ENCODE data around the gene SLC39A8.

SLC39A8 gene

DNA sequence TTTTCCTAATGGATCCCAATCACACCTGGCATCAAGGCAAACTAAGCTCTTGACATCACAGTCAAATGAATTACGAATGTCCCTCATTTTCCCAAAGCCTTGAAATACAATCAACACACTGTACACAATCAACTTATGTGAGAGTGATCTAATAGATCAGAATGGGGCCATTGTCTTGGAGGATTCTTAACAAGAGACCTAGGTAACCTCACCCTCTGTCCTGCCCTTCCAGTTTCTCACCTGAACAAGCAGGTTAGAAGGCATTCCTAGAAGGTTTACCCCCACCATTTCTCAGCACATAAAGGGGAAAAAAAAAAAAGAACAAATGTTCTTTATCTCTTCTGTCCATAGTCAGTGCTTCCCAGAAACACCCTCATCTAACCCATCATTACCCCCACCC lies 6.3 kb downstream of the SLC39A8 start:
- TF ChIP-seq, protein P1, sequence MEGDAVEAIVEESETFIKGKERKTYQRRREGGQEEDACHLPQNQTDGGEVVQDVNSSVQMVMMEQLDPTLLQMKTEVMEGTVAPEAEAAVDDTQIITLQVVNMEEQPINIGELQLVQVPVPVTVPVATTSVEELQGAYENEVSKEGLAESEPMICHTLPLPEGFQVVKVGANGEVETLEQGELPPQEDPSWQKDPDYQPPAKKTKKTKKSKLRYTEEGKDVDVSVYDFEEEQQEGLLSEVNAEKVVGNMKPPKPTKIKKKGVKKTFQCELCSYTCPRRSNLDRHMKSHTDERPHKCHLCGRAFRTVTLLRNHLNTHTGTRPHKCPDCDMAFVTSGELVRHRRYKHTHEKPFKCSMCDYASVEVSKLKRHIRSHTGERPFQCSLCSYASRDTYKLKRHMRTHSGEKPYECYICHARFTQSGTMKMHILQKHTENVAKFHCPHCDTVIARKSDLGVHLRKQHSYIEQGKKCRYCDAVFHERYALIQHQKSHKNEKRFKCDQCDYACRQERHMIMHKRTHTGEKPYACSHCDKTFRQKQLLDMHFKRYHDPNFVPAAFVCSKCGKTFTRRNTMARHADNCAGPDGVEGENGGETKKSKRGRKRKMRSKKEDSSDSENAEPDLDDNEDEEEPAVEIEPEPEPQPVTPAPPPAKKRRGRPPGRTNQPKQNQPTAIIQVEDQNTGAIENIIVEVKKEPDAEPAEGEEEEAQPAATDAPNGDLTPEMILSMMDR (IDR thresholded peaks at IDR 0.05; ENCODE audit: borderline replicate concordance, insufficient read depth, low read depth, low read length): no peak
- no peak overlapping the region for H3K4me3 ChIP-seq (ENCODE audit: low read depth, low read length)

DNA sequence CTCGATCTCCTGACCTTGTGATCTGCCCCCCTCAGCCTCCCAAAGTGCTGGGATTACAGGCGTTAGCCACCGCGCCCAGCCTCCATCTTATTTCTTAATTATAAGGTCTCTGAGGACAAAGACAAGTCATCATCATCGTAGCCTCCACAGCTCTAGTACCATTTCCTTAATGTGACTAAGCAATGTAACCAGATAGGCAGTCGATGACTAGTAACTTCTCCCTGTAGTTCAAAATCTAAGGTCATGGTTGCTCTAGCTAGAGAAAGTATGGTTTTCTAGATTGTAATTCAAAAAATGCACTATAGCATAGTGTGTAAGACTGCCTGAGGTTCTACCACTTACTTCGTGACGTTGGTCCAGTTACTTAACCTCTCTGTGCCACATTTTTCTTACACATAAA lies 6.9 kb downstream of the SLC39A8 start:
- H3K4me3 ChIP-seq (ENCODE audit: low read depth, low read length): no peak overlapping the region
- TF ChIP-seq, protein P1 (IDR thresholded peaks at IDR 0.05; ENCODE audit: borderline replicate concordance, insufficient read depth, low read depth, low read length): no peak

DNA sequence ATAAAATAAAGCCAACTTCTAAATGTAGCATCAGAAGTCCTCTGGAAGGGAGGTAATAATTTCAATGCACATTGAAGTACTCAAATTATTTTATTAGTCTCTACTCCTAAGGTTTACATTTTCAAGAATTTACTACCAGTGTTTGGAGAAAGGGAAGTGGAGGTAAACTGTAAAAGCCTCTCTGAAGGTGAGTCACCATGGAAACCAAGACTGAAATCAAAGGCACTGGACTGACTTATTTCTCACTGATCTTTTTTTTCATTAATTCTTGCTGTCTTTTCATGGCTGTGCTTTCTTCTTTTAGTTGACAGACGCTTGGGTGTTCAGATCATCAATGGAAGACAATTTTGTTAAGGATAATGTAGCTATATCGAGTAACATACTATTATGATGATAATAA lies 9.7 kb downstream of the SLC39A8 start:
- no peak overlapping the region for H3K4me3 ChIP-seq (ENCODE audit: low read depth, low read length)
- TF ChIP-seq, protein P1 (IDR thresholded peaks at IDR 0.05; ENCODE audit: borderline replicate concordance, insufficient read depth, low read depth, low read length): no peak

DNA sequence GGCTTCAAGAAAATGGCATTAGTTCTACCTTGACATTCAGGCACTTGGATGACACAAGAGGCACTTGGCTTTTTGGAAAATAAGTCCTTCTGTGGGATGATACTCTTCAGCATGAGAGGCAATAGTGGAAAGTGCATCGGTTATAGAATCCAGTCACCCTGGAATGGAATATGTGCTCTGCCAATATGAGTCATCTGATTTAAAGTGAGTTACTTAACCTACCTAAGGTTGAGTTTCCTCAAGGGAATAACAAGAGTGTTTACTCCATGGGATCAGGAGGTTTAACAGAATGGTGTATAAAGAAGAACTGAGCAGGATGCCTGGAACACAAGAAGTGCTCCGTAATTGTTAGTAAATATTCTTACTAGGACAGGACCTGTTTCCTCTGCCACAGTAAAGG lies 10.7 kb downstream of the SLC39A8 start:
- TF ChIP-seq, protein P1 (IDR thresholded peaks at IDR 0.05; ENCODE audit: borderline replicate concordance, insufficient read depth, low read depth, low read length): no peak
- no peak overlapping the region for H3K4me3 ChIP-seq (ENCODE audit: low read depth, low read length)

DNA sequence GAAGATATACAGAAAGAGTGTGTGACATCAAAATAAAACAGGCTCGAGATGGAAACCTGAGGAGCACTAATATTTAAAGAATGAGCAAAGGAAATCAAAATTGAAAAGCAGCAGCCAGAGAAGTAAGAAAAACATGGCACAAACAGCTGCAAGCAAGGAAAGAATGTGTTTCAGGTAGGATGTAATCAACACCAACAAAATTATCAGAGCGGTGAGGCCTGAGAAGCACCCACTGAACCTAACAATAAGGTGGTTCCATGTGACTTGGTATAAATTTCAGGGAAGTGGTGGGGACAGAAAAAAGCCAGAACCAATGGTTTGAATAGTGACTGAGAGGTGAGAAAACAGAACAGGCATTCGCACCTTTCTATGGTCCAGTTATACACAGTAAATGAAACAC lies 11.5 kb downstream of the SLC39A8 start:
- TF ChIP-seq, protein P1 (IDR thresholded peaks at IDR 0.05; ENCODE audit: borderline replicate concordance, insufficient read depth, low read depth, low read length): no peak
- no peak overlapping the region for H3K4me3 ChIP-seq (ENCODE audit: low read depth, low read length)

DNA sequence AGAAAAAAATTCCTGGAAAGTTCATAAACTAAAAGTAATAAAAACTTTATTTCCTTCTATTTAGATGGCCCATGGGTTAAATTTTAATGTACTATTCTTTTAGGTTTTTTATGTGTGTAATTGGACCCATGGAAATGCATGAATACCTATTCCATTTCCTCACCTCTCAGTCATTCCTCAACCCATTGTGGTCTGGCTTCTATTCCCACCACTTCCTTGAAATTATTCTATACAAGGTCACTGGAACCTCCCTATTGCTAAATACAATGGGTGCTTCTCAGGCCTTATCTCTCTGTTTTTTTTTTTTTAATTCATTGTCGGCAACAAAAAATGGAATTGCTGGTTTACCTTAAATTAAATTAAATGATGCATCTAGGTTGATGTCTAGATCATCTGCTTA lies 17.2 kb downstream of the SLC39A8 start:
- H3K4me3 ChIP-seq (ENCODE audit: low read depth, low read length): no peak overlapping the region
- TF ChIP-seq, protein P1 (IDR thresholded peaks at IDR 0.05; ENCODE audit: borderline replicate concordance, insufficient read depth, low read depth, low read length): no peak

DNA sequence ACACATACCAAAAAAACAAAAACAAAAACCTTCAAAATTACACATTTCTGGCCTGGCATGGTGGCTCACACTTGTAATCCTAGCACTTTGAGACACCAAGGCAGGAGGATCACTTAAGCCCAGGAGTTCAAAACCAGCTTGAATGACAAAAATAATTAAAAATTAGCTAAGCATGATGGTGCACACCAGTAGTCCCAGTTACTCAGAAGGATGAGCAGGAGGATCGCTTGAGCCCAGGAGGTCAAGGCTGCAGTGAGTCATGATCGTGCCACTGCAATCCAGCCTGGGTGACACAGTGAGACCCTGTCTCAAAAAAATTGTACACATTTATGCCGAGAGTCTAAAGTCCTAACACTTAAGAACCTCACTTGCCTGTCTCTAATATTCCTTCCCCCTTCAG lies 18.3 kb downstream of the SLC39A8 start:
- TF ChIP-seq, protein P1 (IDR thresholded peaks at IDR 0.05; ENCODE audit: borderline replicate concordance, insufficient read depth, low read depth, low read length): no peak
- H3K4me3 ChIP-seq (ENCODE audit: low read depth, low read length): no peak overlapping the region
